SK-MEL-5 (cell line): ENCODE data around the gene STAMBPL1. TPM values are rescaled to one million over a fixed set of nuclear protein-coding genes. Genes with fewer than 3 reads are reported as not detected.

Experiments used
- DNase-seq: peaks from one replicate; pipeline ENCODE4 v3.0.0-alpha.2; 2016; ENCODE audit warnings: low read depth, low spot score
- in situ Hi-C: cut with HindIII; loops from 2 replicates; pipeline ENCODE4 v1.10.0; 2016; ENCODE audit warnings: low sequenced_read_pairs, high pct_unique_total_duplicates, low pct_unique_long_range_greater_than_20kb
- total RNA-seq: library from RNA; depleted of rRNA; stranded (reverse); fragments of >200 nt; shearing (Covaris generic); gene quantifications from 2 replicates; pipeline ENCODE4 v1.2.3, GENCODE V29; 2014

The STAMBPL1 gene
- total RNA-seq, 1 experiment from 2014 or later, result 8.4 TPM

DNA sequence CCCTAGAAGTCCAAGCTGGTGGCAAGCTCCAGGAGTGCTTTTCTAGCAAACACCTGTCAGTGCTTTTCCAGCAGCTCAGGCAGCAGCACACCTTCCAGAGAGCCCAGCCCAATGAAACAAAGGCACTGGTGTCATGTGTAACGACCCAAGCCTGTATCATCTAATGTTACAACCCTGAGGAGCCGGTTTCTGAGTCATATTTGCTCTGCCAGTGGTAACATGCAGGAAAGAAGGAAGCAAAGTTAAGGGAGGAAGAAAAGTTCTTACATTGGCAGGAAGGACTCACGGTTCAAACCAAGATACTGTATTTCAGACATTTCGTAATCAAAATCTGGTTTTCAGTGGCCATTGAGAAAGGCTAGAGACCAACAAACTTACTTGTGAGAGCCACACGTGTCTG, 28.3 kb upstream of the STAMBPL1 start, which contains the start of gene ANKRD22:
Gene ANKRD22, minus strand, starts transcription at position 139 of the 400 bp plus-strand sequence. CDS start 237 bp downstream, outside the sequence.
- in situ Hi-C loops, result no loop called here

GRCh38 chr10:88852327-88852726, 27.7 kb upstream of the STAMBPL1 start:
- in situ Hi-C loops, result no loop called here
- no peak for DNase-seq

More for the DNA sequence above, 28.3 kb upstream of the STAMBPL1 start, which contains the start of gene ANKRD22:
- no peak for DNase-seq

DNA sequence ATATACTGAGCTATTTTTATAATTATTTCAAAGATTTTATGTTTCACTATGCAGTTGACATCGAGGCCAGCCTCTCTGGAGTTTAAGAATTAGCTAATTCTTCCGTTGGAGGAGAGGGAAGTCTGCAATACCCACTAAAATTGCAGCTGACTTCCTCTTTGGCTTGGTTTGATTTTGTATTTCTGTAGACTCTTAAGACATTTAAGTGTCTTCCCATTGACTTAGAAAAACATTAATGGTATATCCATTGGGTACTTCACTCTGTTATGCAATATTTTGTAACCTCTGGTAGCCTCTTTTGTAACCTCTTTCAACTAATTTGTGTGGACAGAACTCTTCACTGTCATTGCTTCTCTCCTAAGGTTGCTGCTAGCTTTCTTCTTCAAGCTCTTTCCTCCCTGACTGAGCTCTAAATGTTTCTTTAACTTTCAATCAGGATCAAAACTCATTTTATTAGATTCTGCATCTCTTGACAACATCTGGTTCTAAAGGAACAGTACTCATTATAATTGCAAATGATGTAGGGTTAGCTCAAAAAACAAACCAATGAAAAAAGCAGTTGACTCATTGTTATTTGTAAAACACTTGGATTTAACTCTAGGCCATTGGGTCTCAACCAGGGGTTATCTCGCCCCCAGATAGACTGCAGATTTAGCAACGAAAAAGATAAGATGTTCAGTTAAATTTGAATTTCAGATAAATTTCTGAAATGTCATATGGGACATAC, 26.7 kb upstream of the STAMBPL1 start:
- in situ Hi-C loops, result no loop called here
- DNase-seq, result no peak

DNA sequence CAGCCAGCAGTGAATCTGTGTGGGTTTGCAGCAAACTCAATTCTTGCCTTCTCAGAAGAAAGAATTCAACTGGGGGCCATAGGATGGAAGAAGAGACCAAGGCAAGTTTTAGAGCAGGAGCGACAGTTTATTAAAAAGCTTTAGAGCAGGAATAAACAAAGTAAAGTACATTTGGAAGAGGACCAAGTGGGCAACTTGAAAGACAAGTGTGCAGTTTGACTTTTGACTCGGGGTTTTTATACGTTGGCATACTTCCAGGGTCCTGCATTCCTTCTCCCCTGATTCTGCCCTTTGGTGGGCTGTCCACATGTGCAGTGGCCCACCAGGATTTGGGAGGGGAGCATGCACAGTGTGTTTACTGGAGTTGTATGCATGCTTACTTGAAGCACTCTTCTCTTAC, 25.4 kb upstream of the STAMBPL1 start:
- DNase-seq, result no peak
- in situ Hi-C loops, result no loop called here

- DNase-seq, result no peak
Observed at GRCh38 chr10:88857831-88858230, 22.2 kb upstream of the STAMBPL1 start.

DNA sequence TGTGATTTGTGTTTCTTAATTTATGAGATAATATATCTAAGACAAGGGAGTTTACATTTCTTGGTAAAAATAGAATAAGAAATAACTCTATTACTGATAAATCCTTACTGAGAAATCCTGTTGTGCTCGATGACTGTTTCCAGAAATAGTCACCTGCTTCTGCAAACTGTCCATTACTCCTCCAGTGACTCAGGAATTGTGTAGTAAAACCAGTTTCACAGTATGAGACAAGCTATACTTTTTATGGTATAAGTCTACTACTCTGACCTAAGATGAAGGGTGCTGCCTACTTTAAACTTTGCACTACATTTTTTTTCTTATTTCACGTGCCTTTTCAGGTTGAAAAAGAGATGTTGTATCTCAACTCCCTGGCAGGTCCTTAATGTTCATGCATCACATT, 21.6 kb upstream of the STAMBPL1 start:
- in situ Hi-C loops, result no loop called here

More at GRCh38 chr10:88857831-88858230, 22.2 kb upstream of the STAMBPL1 start:
- in situ Hi-C loops, result no loop called here

DNA sequence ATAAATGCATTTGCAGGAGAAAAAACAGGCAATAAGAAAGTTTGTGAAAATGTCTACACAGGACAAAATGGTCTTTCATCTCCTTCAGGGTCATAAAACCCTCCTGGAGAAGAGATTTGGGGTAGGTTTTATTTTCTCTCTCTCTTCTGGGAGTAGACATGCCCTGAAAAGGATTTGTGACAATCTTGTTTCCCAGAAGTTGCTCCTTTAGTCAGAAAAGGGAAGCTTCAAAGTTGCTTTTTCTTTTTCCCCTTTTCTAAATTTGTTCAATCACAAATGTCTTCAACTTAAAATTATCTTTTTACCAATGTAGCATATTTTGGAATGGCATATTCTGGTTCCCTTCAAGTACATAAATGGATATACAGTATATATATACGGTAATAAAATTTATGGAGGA, 19.0 kb upstream of the STAMBPL1 start:
- DNase-seq, result no peak
- in situ Hi-C loops, result no loop called here

More for the DNA sequence above, 21.6 kb upstream of the STAMBPL1 start:
- DNase-seq, result no peak

DNA sequence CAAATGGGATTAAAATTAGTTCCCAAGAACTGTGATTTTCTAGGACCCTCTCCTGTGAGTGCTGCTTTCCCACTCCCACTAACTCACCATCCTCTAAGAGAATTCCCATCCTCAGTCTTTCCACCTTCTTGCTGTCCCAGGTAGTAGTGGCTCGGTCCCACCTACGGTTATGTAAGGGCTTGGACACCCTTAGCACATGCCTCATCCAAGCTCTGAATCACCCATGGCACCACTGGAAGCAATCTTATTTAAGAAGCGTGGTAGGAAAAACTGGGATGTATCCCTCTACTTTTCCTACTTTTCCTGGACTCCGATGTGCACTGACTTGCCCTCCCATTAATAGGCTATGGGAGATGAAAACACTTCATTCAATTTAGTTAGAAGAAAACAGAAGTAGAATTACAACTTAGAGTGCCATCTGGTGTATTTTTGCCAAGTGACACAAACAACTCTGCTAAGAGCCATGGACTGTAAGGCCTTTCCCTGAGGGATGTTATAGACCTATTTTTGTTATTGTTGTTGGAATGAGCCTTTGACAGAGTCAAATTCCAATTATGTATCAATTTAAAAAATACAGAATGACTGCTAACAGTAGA, 14.7 kb upstream of the STAMBPL1 start:
- peak; percentile 26 for DNase-seq

DNA sequence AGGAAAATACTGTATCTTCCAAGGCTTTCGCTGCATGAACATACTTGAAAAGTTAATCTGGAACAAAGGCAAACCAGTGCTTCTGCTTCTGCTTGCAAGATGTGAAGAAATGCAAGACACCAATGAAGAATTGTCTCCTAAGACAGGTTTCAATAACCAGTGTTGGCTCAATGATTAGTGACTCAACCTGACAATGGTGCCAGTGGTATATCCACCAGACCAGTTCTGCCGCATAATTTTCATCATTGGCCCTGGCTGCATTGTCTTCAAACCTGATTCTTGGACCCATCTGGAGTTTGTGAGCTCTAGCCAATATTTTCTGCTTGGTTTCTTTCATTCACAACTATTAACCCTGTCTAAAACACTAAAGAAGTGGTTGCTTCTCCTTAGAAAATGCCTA, 13.6 kb upstream of the STAMBPL1 start:
- DNase-seq, result no peak
- in situ Hi-C loops, result no loop called here

More for the DNA sequence above, 14.7 kb upstream of the STAMBPL1 start:
- in situ Hi-C loops, result no loop called here

- in situ Hi-C loops, result no loop called here
- no peak for DNase-seq
Observed at GRCh38 chr10:88870089-88870488, 10.0 kb upstream of the STAMBPL1 start.

- no peak for DNase-seq
- in situ Hi-C loops, result no loop called here
Observed at GRCh38 chr10:88873757-88874156, 6.3 kb upstream of the STAMBPL1 start.

- in situ Hi-C loops, result no loop called here
- DNase-seq, result no peak
Observed at GRCh38 chr10:88874281-88874680, 5.8 kb upstream of the STAMBPL1 start.

GRCh38 chr10:88875081-88875480, 5.0 kb upstream of the STAMBPL1 start:
- in situ Hi-C loops, result no loop called here
- DNase-seq, result no peak

- in situ Hi-C loops, result no loop called here
- no peak for DNase-seq
Observed at GRCh38 chr10:88877298-88877697, 2.7 kb upstream of the STAMBPL1 start.

GRCh38 chr10:88880282-88881076, 434 bp downstream of the STAMBPL1 start:
- in situ Hi-C loops, result no loop called here
- DNase-seq, result peak; percentile 71

DNA sequence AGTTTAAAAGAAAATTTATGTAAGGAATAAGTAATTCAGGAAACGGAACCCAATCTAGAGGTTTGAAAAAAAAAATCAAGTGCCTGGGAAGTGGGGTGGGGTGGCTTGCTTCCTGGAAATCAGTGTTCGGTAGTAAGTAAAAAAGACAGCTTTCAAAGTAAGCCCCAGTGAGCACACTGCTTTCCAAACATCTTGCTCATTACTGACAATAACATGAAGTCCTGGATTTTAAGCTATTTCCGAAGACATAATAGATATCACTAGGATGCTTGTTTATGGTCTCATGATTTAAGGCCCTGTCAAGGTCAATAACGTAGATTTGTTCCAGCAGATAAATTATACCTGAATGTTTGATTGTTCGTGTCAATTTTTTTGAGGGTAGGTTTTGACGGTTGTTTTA, 1.3 kb downstream of the STAMBPL1 start:
- no peak for DNase-seq
- in situ Hi-C loops, result no loop called here

GRCh38 chr10:88881922-88882645, 2.0 kb downstream of the STAMBPL1 start:
- in situ Hi-C loops, result no loop called here
- no peak for DNase-seq
